ENCODE results near the gene VPS26B. TPM values are rescaled to one million over a fixed set of nuclear protein-coding genes. Genes with fewer than 3 reads are reported as not detected.

VPS26B gene
- total and polyA plus RNA-seq, 2 donors = 27.3 to 33.1 TPM

GRCh38 chr11:134271978-134272377 is 47.5 kb downstream of the VPS26B start:
- peaks cover 7 to 31% of the 10 kb centered on the region in 2 donors for H3K4me1 ChIP-seq (ENCODE audit: control insufficient read depth in 2 of 2, insufficient read depth in 2 of 2, low read length in 2 of 2)
- DNase-seq (ENCODE audit: low read depth in 6 of 9, low spot score in 9 of 9) = no peak
- H3K36me3 ChIP-seq (ENCODE audit: control insufficient read depth in 2 of 2, insufficient read depth in 2 of 2, low read length in 1 of 2) = no peaks in the 10 kb centered on the region
- peaks cover 0 to 1% of the 10 kb centered on the region in 2 donors for H3K9me3 ChIP-seq (ENCODE audit: control insufficient read depth in 2 of 2, insufficient read depth in 1 of 2, low read length in 1 of 2)
- 98% methylated on average over 4 of the region's 4 CpGs for WGBS
- peaks cover 12 to 47% of the 10 kb centered on the region in 2 donors for H3K27me3 ChIP-seq (ENCODE audit: control insufficient read depth in 2 of 2, insufficient read depth in 1 of 2, low read length in 1 of 2)
- no peak overlapping the region for H3K27ac ChIP-seq (ENCODE audit: low read depth in 1 of 2, low read length in 1 of 2)
- no peak overlapping the region for H3K4me3 ChIP-seq (ENCODE audit: low read length in 2 of 2)

- Histone ChIP-seq H3K4me1 (ENCODE audit: control insufficient read depth in 2 of 2, insufficient read depth in 2 of 2, low read length in 2 of 2) (peaks cover 7 to 34% of the 10 kb centered on the region in 2 donors), H3K4me3 (ENCODE audit: low read length in 2 of 2) (no peak overlapping the region), H3K27ac (ENCODE audit: low read depth in 1 of 2, low read length in 1 of 2) (no peak overlapping the region), H3K36me3 (ENCODE audit: control insufficient read depth in 2 of 2, insufficient read depth in 2 of 2, low read length in 1 of 2) (no peaks in the 10 kb centered on the region), H3K9me3 (ENCODE audit: control insufficient read depth in 2 of 2, insufficient read depth in 1 of 2, low read length in 1 of 2) (peaks cover 1 to 2% of the 10 kb centered on the region in 2 donors), H3K27me3 (ENCODE audit: control insufficient read depth in 2 of 2, insufficient read depth in 1 of 2, low read length in 1 of 2) (peaks cover 17 to 54% of the 10 kb centered on the region in 2 donors)
- DNase-seq (ENCODE audit: low read depth in 6 of 9, low spot score in 9 of 9) = no peak
- 48% methylated on average over 18 of the region's 18 CpGs for WGBS
Observed at GRCh38 chr11:134272381-134273316, 48.2 kb downstream of the VPS26B start.

GRCh38 chr11:134273317-134273712 is 48.8 kb downstream of the VPS26B start:
- no peaks in the 10 kb centered on the region for H3K36me3 ChIP-seq (ENCODE audit: control insufficient read depth in 2 of 2, insufficient read depth in 2 of 2, low read length in 1 of 2)
- peaks cover 7 to 34% of the 10 kb centered on the region in 2 donors for H3K4me1 ChIP-seq (ENCODE audit: control insufficient read depth in 2 of 2, insufficient read depth in 2 of 2, low read length in 2 of 2)
- H3K27ac ChIP-seq (ENCODE audit: low read depth in 1 of 2, low read length in 1 of 2) = no peak overlapping the region
- no peak for DNase-seq (ENCODE audit: low read depth in 6 of 9, low spot score in 9 of 9)
- H3K27me3 ChIP-seq (ENCODE audit: control insufficient read depth in 2 of 2, insufficient read depth in 1 of 2, low read length in 1 of 2) = peaks cover 24 to 61% of the 10 kb centered on the region in 2 donors
- no peak overlapping the region for H3K4me3 ChIP-seq (ENCODE audit: low read length in 2 of 2)
- WGBS = 47% methylated on average over 3 of the region's 3 CpGs
- peaks cover 2 to 9% of the 10 kb centered on the region in 2 donors for H3K9me3 ChIP-seq (ENCODE audit: control insufficient read depth in 2 of 2, insufficient read depth in 1 of 2, low read length in 1 of 2)

GRCh38 chr11:134275188-134275533 is 50.7 kb downstream of the VPS26B start:
- H3K9me3 ChIP-seq (ENCODE audit: control insufficient read depth in 2 of 2, insufficient read depth in 1 of 2, low read length in 1 of 2) = peaks cover 4 to 11% of the 10 kb centered on the region in 2 donors
- peaks cover 7 to 29% of the 10 kb centered on the region in 2 donors for H3K4me1 ChIP-seq (ENCODE audit: control insufficient read depth in 2 of 2, insufficient read depth in 2 of 2, low read length in 2 of 2)
- H3K36me3 ChIP-seq (ENCODE audit: control insufficient read depth in 2 of 2, insufficient read depth in 2 of 2, low read length in 1 of 2) = no peaks in the 10 kb centered on the region
- peaks cover 26 to 75% of the 10 kb centered on the region in 2 donors for H3K27me3 ChIP-seq (ENCODE audit: control insufficient read depth in 2 of 2, insufficient read depth in 1 of 2, low read length in 1 of 2)
- DNase-seq (ENCODE audit: low read depth in 6 of 9, low spot score in 9 of 9) = no peak
- H3K27ac ChIP-seq (ENCODE audit: low read depth in 1 of 2, low read length in 1 of 2) = no peak overlapping the region
- peak overlapping the region; percentile 63 to 65 for H3K4me3 ChIP-seq (ENCODE audit: low read length in 2 of 2)
- WGBS = 16% methylated on average over 5 of the region's 5 CpGs

GRCh38 chr11:134275534-134276395 is 51.3 kb downstream of the VPS26B start, which contains the start of gene GLB1L3:
Gene GLB1L3 (plus strand): TSS chr11:134276379. CDS start chr11:134276741, 362 bp downstream.
- DNase-seq (ENCODE audit: low read depth in 6 of 9, low spot score in 9 of 9) = peak; percentile 44 to 85 (median 62)
- H3K27ac ChIP-seq (ENCODE audit: low read depth in 1 of 2, low read length in 1 of 2) = peak within 1 kb of the TSS; percentile 36 to 78
- peaks cover 32 to 81% of the 10 kb centered on the region in 2 donors for H3K27me3 ChIP-seq (ENCODE audit: control insufficient read depth in 2 of 2, insufficient read depth in 1 of 2, low read length in 1 of 2)
- peaks cover 3 to 23% of the 10 kb centered on the region in 2 donors for H3K4me1 ChIP-seq (ENCODE audit: control insufficient read depth in 2 of 2, insufficient read depth in 2 of 2, low read length in 2 of 2)
- H3K4me3 ChIP-seq (ENCODE audit: low read length in 2 of 2) = peak within 1 kb of the TSS; percentile 63 to 65
- H3K36me3 ChIP-seq (ENCODE audit: control insufficient read depth in 2 of 2, insufficient read depth in 2 of 2, low read length in 1 of 2) = no peaks in the 10 kb centered on the region
- WGBS = under 1% methylated on average over 68 of the region's 68 CpGs
- H3K9me3 ChIP-seq (ENCODE audit: control insufficient read depth in 2 of 2, insufficient read depth in 1 of 2, low read length in 1 of 2) = peaks cover 4 to 11% of the 10 kb centered on the region in 2 donors

- Histone ChIP-seq H3K27ac (ENCODE audit: low read depth in 1 of 2, low read length in 1 of 2) (no peak overlapping the region), H3K27me3 (ENCODE audit: control insufficient read depth in 2 of 2, insufficient read depth in 1 of 2, low read length in 1 of 2) (peaks cover 32 to 82% of the 10 kb centered on the region in 2 donors), H3K36me3 (ENCODE audit: control insufficient read depth in 2 of 2, insufficient read depth in 2 of 2, low read length in 1 of 2) (no peaks in the 10 kb centered on the region), H3K4me3 (ENCODE audit: low read length in 2 of 2) (peak overlapping the region; percentile 63 to 65), H3K9me3 (ENCODE audit: control insufficient read depth in 2 of 2, insufficient read depth in 1 of 2, low read length in 1 of 2) (peaks cover 4 to 11% of the 10 kb centered on the region in 2 donors), H3K4me1 (ENCODE audit: control insufficient read depth in 2 of 2, insufficient read depth in 2 of 2, low read length in 2 of 2) (peaks cover 3 to 23% of the 10 kb centered on the region in 2 donors)
- DNase-seq (ENCODE audit: low read depth in 6 of 9, low spot score in 9 of 9) = no peak
- 3% methylated on average over 88 of the region's 88 CpGs for WGBS
Observed at GRCh38 chr11:134276396-134277182, 52.1 kb downstream of the VPS26B start.

GRCh38 chr11:134277183-134278001 is 52.9 kb downstream of the VPS26B start:
- Histone ChIP-seq H3K27me3 (ENCODE audit: control insufficient read depth in 2 of 2, insufficient read depth in 1 of 2, low read length in 1 of 2) (peaks cover 32 to 81% of the 10 kb centered on the region in 2 donors), H3K9me3 (ENCODE audit: control insufficient read depth in 2 of 2, insufficient read depth in 1 of 2, low read length in 1 of 2) (peaks cover 4 to 11% of the 10 kb centered on the region in 2 donors), H3K4me3 (ENCODE audit: low read length in 2 of 2) (no peak overlapping the region), H3K27ac (ENCODE audit: low read depth in 1 of 2, low read length in 1 of 2) (no peak overlapping the region), H3K36me3 (ENCODE audit: control insufficient read depth in 2 of 2, insufficient read depth in 2 of 2, low read length in 1 of 2) (no peaks in the 10 kb centered on the region), H3K4me1 (ENCODE audit: control insufficient read depth in 2 of 2, insufficient read depth in 2 of 2, low read length in 2 of 2) (peaks cover 3 to 23% of the 10 kb centered on the region in 2 donors)
- WGBS = 21% methylated on average over 36 of the region's 36 CpGs
- DNase-seq (ENCODE audit: low read depth in 6 of 9, low spot score in 9 of 9) = no peak

GRCh38 chr11:134278356-134278755 is 53.9 kb downstream of the VPS26B start:
- Histone ChIP-seq H3K36me3 (ENCODE audit: control insufficient read depth in 2 of 2, insufficient read depth in 2 of 2, low read length in 1 of 2) (no peaks in the 10 kb centered on the region), H3K27ac (ENCODE audit: low read depth in 1 of 2, low read length in 1 of 2) (no peak overlapping the region), H3K9me3 (ENCODE audit: control insufficient read depth in 2 of 2, insufficient read depth in 1 of 2, low read length in 1 of 2) (peaks cover 4 to 11% of the 10 kb centered on the region in 2 donors), H3K4me3 (ENCODE audit: low read length in 2 of 2) (no peak overlapping the region), H3K4me1 (ENCODE audit: control insufficient read depth in 2 of 2, insufficient read depth in 2 of 2, low read length in 2 of 2) (peaks cover 3 to 21% of the 10 kb centered on the region in 2 donors), H3K27me3 (ENCODE audit: control insufficient read depth in 2 of 2, insufficient read depth in 1 of 2, low read length in 1 of 2) (peaks cover 32 to 76% of the 10 kb centered on the region in 2 donors)
- WGBS = 98% methylated on average over 4 of the region's 4 CpGs
- DNase-seq (ENCODE audit: low read depth in 6 of 9, low spot score in 9 of 9) = no peak
